ENCODE data around the gene TGFBR1.

DNA sequence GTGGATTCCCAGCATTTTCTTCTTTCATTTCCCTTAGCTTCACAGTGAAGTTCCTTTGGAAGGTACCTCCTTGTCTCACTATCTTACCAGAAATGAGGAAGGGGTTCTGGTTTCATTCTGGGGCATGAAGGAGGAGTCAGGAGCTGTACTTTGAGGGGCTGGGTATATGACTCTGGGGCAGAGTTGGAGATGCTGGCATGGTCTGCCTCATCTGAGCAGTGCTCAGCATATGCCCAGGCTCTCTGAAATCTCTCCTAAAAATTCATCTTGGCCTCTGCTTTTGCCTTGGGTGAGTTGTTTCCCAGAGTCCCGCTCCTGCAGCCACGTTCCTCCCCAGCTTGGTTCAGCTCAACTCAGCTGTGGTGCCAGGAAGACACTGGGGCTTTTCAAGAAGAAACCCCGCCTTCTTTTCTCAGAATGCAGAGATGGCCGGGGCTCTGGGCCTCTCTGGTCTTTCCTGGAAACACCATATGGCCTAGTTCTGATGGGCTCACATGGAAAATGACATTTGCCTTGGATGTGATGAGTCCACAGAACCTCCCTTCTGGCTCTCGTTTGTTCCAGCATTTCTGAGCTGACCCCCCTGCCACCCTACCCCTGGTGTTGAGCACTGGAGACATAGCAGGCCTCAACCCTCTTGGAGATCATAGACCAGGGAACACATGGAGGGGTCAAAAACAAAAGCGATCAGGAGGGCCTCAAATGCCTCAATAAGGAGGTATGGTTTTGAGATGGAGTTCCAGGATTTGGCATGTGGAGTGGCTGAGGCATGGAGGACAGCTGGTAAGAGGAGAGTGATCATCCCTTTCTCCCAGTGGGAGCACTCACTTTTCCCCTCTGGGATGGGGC, 12.0 kb upstream of the TGFBR1 start:
- TF ChIP-seq POLR2A (IDR thresholded peaks at IDR 0.05; ENCODE audit: low read depth, low read length): no peak
- TF ChIP-seq POLR2AphosphoS5 (IDR thresholded peaks at IDR 0.05; ENCODE audit: low read depth, low read length): no peak

Data from GM12892 (cell line).